GM12878 (cell line): ENCODE results near the gene KRT38. TPM values are rescaled to one million over a fixed set of nuclear protein-coding genes. Genes with fewer than 3 reads are reported as not detected.

Source experiments
- ATAC-seq: fragments of 200-7000 bp; cut with Tn5 transposase; 3 replicates; pipeline ENCODE4 v1.9.1; 2020; ENCODE audit warnings: mild to moderate bottlenecking, moderate library complexity
- BruUV-seq: library from RNA; stranded (reverse); fragments of 400-500 nt; replicated peaks from 2 replicates; lab custom pipeline; 2021; lab: Mats Ljungman, UMichigan
- CTCF ChIA-PET: fragments of 300-600 bp; sonication (Branson Sonifier 250); formaldehyde crosslinking; extraction: SDS; loops from one replicate; lab custom pipeline; 2021; ENCODE audit warnings: inconsistent platforms; lab: Yijun Ruan, JAX
- POLR2A ChIA-PET: fragments of 350-600 bp; formaldehyde crosslinking; extraction: SDS; loops from one replicate; lab custom pipeline; 2021; ENCODE audit warnings: inconsistent platforms; lab: Charles Lee
- RAD21 ChIA-PET: fragments of 300-600 bp; sonication (Branson Sonifier 250); formaldehyde crosslinking; loops from one replicate; lab custom pipeline; 2023; ENCODE audit warnings: antibody characterized with exemption; ENCODE audit not compliant: unreplicated experiment; lab: Charles Lee
- SMC1A ChIA-PET: fragments of 300-600 bp; sonication (Branson Sonifier 250); formaldehyde crosslinking; loops from one replicate; lab custom pipeline; 2023; ENCODE audit not compliant: unreplicated experiment, uncharacterized antibody; lab: Charles Lee
- DNase-seq: peaks from one replicate; pipeline ENCODE4 v3.0.0-alpha.2; 2011; ENCODE audit warnings: low read depth, low spot score
- FAIRE-seq: peaks from 3 replicates; lab custom pipeline; 2011; peaks lifted over from hg19 to GRCh38; lab: Jason Lieb, UNC
- H2AFZ ChIP-seq: 2 replicates; pipeline ENCODE4 v1.6.0; 2011; ENCODE audit warnings: low read depth, low read length, control low read depth; ENCODE audit not compliant: control insufficient read depth
- H3K27ac ChIP-seq: 2 replicates; pipeline ENCODE4 v1.5.1; 2011; ENCODE audit warnings: control low read depth; ENCODE audit not compliant: control insufficient read depth, insufficient read depth
- H3K27me3 ChIP-seq, 2 experiments: replicated peaks in 1 of 2; 2 replicates each; pipeline versions ENCODE4 v1.6.0 to v1.6.1; 2011; ENCODE audit warnings: low read length in 1 of 2; ENCODE audit not compliant: control insufficient read depth in 2 of 2, insufficient read depth in 2 of 2
- H3K36me3 ChIP-seq, 2 experiments: 2 replicates each; pipeline ENCODE4 v1.5.1; 2011; ENCODE audit warnings: low read length in 1 of 2; ENCODE audit not compliant: control insufficient read depth in 2 of 2, insufficient read depth in 2 of 2
- H3K4me1 ChIP-seq: 2 replicates; pipeline ENCODE4 v1.6.1; 2011; ENCODE audit warnings: mild to moderate bottlenecking, low read length, moderate library complexity, mixed read lengths; ENCODE audit not compliant: control insufficient read depth, insufficient read depth
- H3K4me2 ChIP-seq: 2 replicates; pipeline ENCODE4 v1.6.0; 2011; ENCODE audit warnings: control low read depth; ENCODE audit not compliant: control insufficient read depth, insufficient read depth
- H3K4me3 ChIP-seq: fragments of 200-600 bp; sonication (generic); 2 replicates; pipeline ENCODE4 v1.5.1; 2016
- H3K79me2 ChIP-seq: 2 replicates; pipeline ENCODE4 v1.6.0; 2011; ENCODE audit warnings: low read length; ENCODE audit not compliant: control insufficient read depth, insufficient read depth
- H3K9ac ChIP-seq: 2 replicates; pipeline ENCODE4 v1.8.0; 2011; ENCODE audit warnings: low read length, control low read depth, mixed read lengths; ENCODE audit not compliant: control insufficient read depth, insufficient read depth
- H3K9me3 ChIP-seq: replicated peaks from 3 replicates; pipeline ENCODE4 v1.5.1; 2011; ENCODE audit warnings: mild to moderate bottlenecking, low read length; ENCODE audit not compliant: control insufficient read depth, insufficient read depth
- H4K20me1 ChIP-seq: 2 replicates; pipeline ENCODE4 v1.6.0; 2011; ENCODE audit not compliant: control insufficient read depth, insufficient read depth
- ATF2 ChIP-seq: IDR thresholded peaks from 2 replicates; pipeline ENCODE4 v1.6.1; 2012; ENCODE audit warnings: low read length, inconsistent platforms
- BACH1 ChIP-seq: fragments of 450-650 bp; IDR thresholded peaks from 2 replicates; pipeline ENCODE4 v1.6.1; 2017; ENCODE audit warnings: mild to moderate bottlenecking, borderline replicate concordance
- DPF2 ChIP-seq: fragments of 450-650 bp; IDR thresholded peaks from 2 replicates; pipeline ENCODE4 v1.6.1; 2017; ENCODE audit warnings: mild to moderate bottlenecking
- HCFC1 ChIP-seq: fragments of 150-350 bp; IDR thresholded peaks from 2 replicates; pipeline ENCODE4 v1.6.1; 2014; ENCODE audit warnings: low read length
- HSF1 ChIP-seq: fragments of 150-350 bp; IDR thresholded peaks from 2 replicates; pipeline ENCODE4 v1.6.1; 2014; ENCODE audit warnings: mild to moderate bottlenecking, low read depth, low read length
- IKZF1 ChIP-seq: fragments of 450-650 bp; conservative IDR thresholded peaks from 2 replicates; pipeline ENCODE4 v1.6.1; 2017; ENCODE audit warnings: antibody characterized with exemption, mild to moderate bottlenecking
- LARP7 ChIP-seq: fragments of 450-650 bp; IDR thresholded peaks from 2 replicates; pipeline ENCODE4 v1.6.1; 2017; ENCODE audit warnings: mild to moderate bottlenecking
- POU2F2 ChIP-seq: IDR thresholded peaks from 3 replicates; pipeline ENCODE4 v1.6.1; 2011; ENCODE audit warnings: low read depth, mild to moderate bottlenecking, low read length, borderline replicate concordance
- RBBP5 ChIP-seq: fragments of 200-600 bp; sonication (generic); conservative IDR thresholded peaks from 2 replicates; pipeline ENCODE4 v1.6.1; 2016
- STAT3 ChIP-seq: IDR thresholded peaks from 2 replicates; pipeline ENCODE4 v1.6.1; 2011; ENCODE audit warnings: low read depth, low read length, improper control_type of control experiment
- ZNF207 ChIP-seq: fragments of 450-650 bp; IDR thresholded peaks from 2 replicates; pipeline ENCODE4 v1.6.1; 2014; ENCODE audit warnings: antibody characterized with exemption, mild to moderate bottlenecking, borderline replicate concordance
- ZNF24 ChIP-seq: fragments of 450-650 bp; IDR thresholded peaks from 2 replicates; pipeline ENCODE4 v1.6.1; 2017; ENCODE audit warnings: antibody characterized with exemption, mild to moderate bottlenecking
- WGBS: methylation state at CpG from one replicate; pipeline ENCODE4 v1.1.6; 2016; ENCODE audit warnings: low lambda C conversion rate; ENCODE audit not compliant: insufficient replicate concordance, insufficient coverage; ENCODE audit errors: missing lambda C conversion rate; 5-methylcytosine and 5-hydroxymethylcytosine counted together
- in situ Hi-C: fragments of 300-500 bp; cut with MboI; formaldehyde crosslinking; loops from 9 replicates; pipeline ENCODE4 v1.14.3; 2018; ENCODE audit warnings: mixed read lengths
- intact Hi-C: fragments of 100-400 bp; cut with micrococcal nuclease; formaldehyde crosslinking; loops from one replicate; pipeline ENCODE4 v1.14.2; 2022; ENCODE audit not compliant: unreplicated experiment
- polyA plus RNA-seq, 11 experiments: library from polyadenylated mRNA; depleted of rRNA in 4 of 11; unstranded in 6 of 11; stranded (reverse) in 5 of 11; fragments of >200 nt; fragmentation: Nextera tagmentation in 4 of 11; fragmentation: Illumina TruSeq in 1 of 11; extraction: Ambion mirVana in 4 of 11; extraction: Trizol in 1 of 11; gene quantifications; 1 replicate in 1 of 11; 2 replicates in 10 of 11; pipeline versions ENCODE4 v1.2.1 to v1.2.3, GENCODE V29; 2011 to 2016; ENCODE audit warnings: inconsistent platforms in 2 of 11, missing spikeins in 2 of 11, low read depth in 1 of 11
- total RNA-seq, 4 experiments: library from RNA; depleted of rRNA in 3 of 4; stranded (reverse); fragments of >200 nt in 3 of 4; fragmentation: Illumina TruSeq in 1 of 4; extraction: Trizol in 1 of 4; gene quantifications; 2 replicates each; pipeline versions ENCODE4 v1.2.1 to v1.2.3, GENCODE V29; 2013 to 2021

The KRT38 gene
- total and polyA plus RNA-seq, 10 of the 15 experiments (the other 5 are each of a cell fraction or from before 2014, with no cell fraction given), result not detected

- H3K4me2 ChIP-seq, result no peak overlapping the region
- POLR2A ChIA-PET, result no interaction called here
- intact Hi-C loops, result no loop called here
- no peaks in the 10 kb centered on the region for H3K4me1 ChIP-seq
- no peak overlapping the region for H3K27ac ChIP-seq
- DNase-seq (no peak), ATAC-seq (no peak), FAIRE-seq (no peak)
- H3K79me2 ChIP-seq, result no peaks in the 10 kb centered on the region
- H3K36me3 ChIP-seq, result no peaks in the 10 kb centered on the region
- in situ Hi-C loops, result no loop called here
- 27% methylated on average over 3 of the region's 3 CpGs for WGBS
- no peaks in the 10 kb centered on the region for H3K9me3 ChIP-seq
- no peaks in the 10 kb centered on the region for H4K20me1 ChIP-seq
- TF ChIP-seq BACH1 (no peak), IKZF1 (no peak), LARP7 (no peak), POU2F2 (no peak), HSF1 (no peak), ZNF24 (no peak), ATF2 (no peak), HCFC1 (no peak), ZNF207 (no peak), DPF2 (no peak), STAT3 (no peak), RBBP5 (no peak)
- H3K27me3 ChIP-seq, result peaks cover 4 to 7% of the 10 kb centered on the region in 2 experiments; a peak in 3 of 4 replicates
- no peak overlapping the region for H3K9ac ChIP-seq
- no peak overlapping the region for H3K4me3 ChIP-seq
- no TSS peak for BruUV-seq
- RAD21 ChIA-PET, result no interaction called here
- SMC1A ChIA-PET, result interaction anchor here (0.6 kb wide), 1 partner anchor 20 kb away, joined by 3 read pairs; no protein-coding TSS in a partner anchor
- CTCF ChIA-PET, result no interaction called here
- no peak overlapping the region for H2AFZ ChIP-seq
Measured at GRCh38 chr17:41444640-41445039, 3.9 kb upstream of the KRT38 start.
